ENCODE results near the gene COX8C.

The COX8C gene, protein sequence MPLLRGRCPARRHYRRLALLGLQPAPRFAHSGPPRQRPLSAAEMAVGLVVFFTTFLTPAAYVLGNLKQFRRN

GRCh38 chr14:93346926-93347721 is at the start of gene COX8C:
TSS of gene COX8C (plus strand) at chr14:93347182. CDS start at chr14:93347269, 87 bp downstream.
- no peak for DNase-seq
- H3K36me3 ChIP-seq, result no peaks in the 10 kb centered on the region
- H3K9me3 ChIP-seq (ENCODE audit: severe bottlenecking), result peaks cover 4% of the 10 kb centered on the region
- H3K27ac ChIP-seq, result no peak within 1 kb of the TSS
- TF ChIP-seq, protein P1, sequence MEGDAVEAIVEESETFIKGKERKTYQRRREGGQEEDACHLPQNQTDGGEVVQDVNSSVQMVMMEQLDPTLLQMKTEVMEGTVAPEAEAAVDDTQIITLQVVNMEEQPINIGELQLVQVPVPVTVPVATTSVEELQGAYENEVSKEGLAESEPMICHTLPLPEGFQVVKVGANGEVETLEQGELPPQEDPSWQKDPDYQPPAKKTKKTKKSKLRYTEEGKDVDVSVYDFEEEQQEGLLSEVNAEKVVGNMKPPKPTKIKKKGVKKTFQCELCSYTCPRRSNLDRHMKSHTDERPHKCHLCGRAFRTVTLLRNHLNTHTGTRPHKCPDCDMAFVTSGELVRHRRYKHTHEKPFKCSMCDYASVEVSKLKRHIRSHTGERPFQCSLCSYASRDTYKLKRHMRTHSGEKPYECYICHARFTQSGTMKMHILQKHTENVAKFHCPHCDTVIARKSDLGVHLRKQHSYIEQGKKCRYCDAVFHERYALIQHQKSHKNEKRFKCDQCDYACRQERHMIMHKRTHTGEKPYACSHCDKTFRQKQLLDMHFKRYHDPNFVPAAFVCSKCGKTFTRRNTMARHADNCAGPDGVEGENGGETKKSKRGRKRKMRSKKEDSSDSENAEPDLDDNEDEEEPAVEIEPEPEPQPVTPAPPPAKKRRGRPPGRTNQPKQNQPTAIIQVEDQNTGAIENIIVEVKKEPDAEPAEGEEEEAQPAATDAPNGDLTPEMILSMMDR (IDR thresholded peaks at IDR 0.05; ENCODE audit: low read depth, low read length), result no peak
- no peak within 1 kb of the TSS for H3K4me3 ChIP-seq (ENCODE audit: low read depth, low read length)
- no peaks in the 10 kb centered on the region for H3K27me3 ChIP-seq (ENCODE audit: insufficient read depth, low read depth, severe bottlenecking)

DNA sequence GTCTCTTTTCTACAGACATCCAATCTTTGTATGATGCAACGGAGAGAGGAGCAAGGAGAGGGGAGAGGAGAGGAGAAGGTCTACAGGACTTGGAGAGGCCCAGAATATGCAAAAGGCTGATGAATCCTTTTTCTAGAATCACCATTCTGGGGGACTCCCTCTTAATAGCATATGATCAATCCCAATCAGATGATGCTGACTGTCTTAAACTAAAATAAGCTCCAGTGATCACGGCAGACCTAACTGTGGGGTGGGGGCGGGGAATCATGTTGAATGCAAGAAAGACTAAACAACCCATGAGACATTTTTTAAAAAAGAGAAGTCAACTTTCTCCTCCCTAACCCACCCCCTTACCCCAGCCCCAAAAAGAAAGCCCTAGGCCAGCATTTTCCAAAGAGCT is 47.6 kb upstream of the COX8C start:
- no peak for DNase-seq
- TF ChIP-seq, protein P1 (IDR thresholded peaks at IDR 0.05; ENCODE audit: low read depth, low read length), result no peak
- no peak overlapping the region for H3K4me3 ChIP-seq (ENCODE audit: low read depth, low read length)
- no peaks in the 10 kb centered on the region for H3K27me3 ChIP-seq (ENCODE audit: insufficient read depth, low read depth, severe bottlenecking)
- H3K36me3 ChIP-seq, result peaks cover under 1% of the 10 kb centered on the region
- H3K27ac ChIP-seq, result no peak overlapping the region
- H3K9me3 ChIP-seq (ENCODE audit: severe bottlenecking), result no peaks in the 10 kb centered on the region

- no peaks in the 10 kb centered on the region for H3K9me3 ChIP-seq (ENCODE audit: severe bottlenecking)
- no peak for DNase-seq
- H3K27me3 ChIP-seq (ENCODE audit: insufficient read depth, low read depth, severe bottlenecking), result no peaks in the 10 kb centered on the region
- H3K36me3 ChIP-seq, result no peaks in the 10 kb centered on the region
- H3K4me3 ChIP-seq (ENCODE audit: low read depth, low read length), result no peak overlapping the region
- no peak overlapping the region for H3K27ac ChIP-seq
- TF ChIP-seq, protein P1 (IDR thresholded peaks at IDR 0.05; ENCODE audit: low read depth, low read length), result no peak
These were observed 47.1 kb upstream of the COX8C start for GRCh38 chr14:93299866-93300265.

GRCh38 chr14:93301821-93302447 is 45.0 kb upstream of the COX8C start:
- H3K27ac ChIP-seq, result no peak overlapping the region
- DNase-seq, result no peak

GRCh38 chr14:93302688-93303581 is 44.0 kb upstream of the COX8C start:
- Histone ChIP-seq H3K36me3 (0 out of 2 replicates have a peak, but pooled peaks cover 4% of the 10 kb centered on the region), H3K4me3 (ENCODE audit: low read depth, low read length) (no peak overlapping the region), H3K27me3 (ENCODE audit: insufficient read depth, low read depth, severe bottlenecking) (no peaks in the 10 kb centered on the region), H3K9me3 (ENCODE audit: severe bottlenecking) (no peaks in the 10 kb centered on the region), H3K27ac (peak overlapping the region; percentile 60)
- DNase-seq, result no peak
- TF ChIP-seq, protein P1 (IDR thresholded peaks at IDR 0.05; ENCODE audit: low read depth, low read length), result no peak

More at GRCh38 chr14:93301821-93302447, 45.0 kb upstream of the COX8C start:
- Histone ChIP-seq H3K36me3 (0 out of 2 replicates have a peak, but pooled peaks cover 4% of the 10 kb centered on the region), H3K27me3 (ENCODE audit: insufficient read depth, low read depth, severe bottlenecking) (no peaks in the 10 kb centered on the region), H3K4me3 (ENCODE audit: low read depth, low read length) (no peak overlapping the region), H3K9me3 (ENCODE audit: severe bottlenecking) (no peaks in the 10 kb centered on the region)
- TF ChIP-seq, protein P1 (IDR thresholded peaks at IDR 0.05; ENCODE audit: low read depth, low read length), result no peak

All from WERI-Rb-1 (cell line).